NCI-H128 (cell line): ENCODE results near the gene ARNT2.
"Not testable (repeated sequence)": the region's sequence is repeated elsewhere in the genome, so short reads cannot be mapped to it uniquely, and the experiment has no call there.

ENCODE experiments used
- DNase-seq: peaks from one replicate; lab custom pipeline; 2025; ENCODE audit not compliant: unreplicated experiment; lab: John Stamatoyannopoulos, UW

Gene ARNT2

DNA sequence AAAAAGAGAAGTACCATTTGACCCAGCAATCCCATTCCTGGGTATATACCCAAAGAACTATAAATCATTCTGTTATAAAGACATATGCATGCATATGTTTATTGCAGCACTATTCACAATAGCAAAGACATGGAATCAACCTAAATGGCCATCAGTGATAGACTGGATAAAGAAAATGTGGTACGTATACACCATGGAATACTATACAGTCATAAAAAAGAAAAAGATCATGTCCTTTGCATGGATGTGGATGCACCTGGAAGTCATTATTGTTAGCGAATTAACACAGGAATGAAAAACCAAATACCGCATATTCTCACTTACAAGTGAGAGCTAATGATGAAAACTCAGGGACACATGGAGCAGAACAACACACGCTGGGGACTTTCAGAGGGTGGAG lies 106.8 kb downstream of the ARNT2 start:
- DNase-seq = not testable (repeated sequence)

DNA sequence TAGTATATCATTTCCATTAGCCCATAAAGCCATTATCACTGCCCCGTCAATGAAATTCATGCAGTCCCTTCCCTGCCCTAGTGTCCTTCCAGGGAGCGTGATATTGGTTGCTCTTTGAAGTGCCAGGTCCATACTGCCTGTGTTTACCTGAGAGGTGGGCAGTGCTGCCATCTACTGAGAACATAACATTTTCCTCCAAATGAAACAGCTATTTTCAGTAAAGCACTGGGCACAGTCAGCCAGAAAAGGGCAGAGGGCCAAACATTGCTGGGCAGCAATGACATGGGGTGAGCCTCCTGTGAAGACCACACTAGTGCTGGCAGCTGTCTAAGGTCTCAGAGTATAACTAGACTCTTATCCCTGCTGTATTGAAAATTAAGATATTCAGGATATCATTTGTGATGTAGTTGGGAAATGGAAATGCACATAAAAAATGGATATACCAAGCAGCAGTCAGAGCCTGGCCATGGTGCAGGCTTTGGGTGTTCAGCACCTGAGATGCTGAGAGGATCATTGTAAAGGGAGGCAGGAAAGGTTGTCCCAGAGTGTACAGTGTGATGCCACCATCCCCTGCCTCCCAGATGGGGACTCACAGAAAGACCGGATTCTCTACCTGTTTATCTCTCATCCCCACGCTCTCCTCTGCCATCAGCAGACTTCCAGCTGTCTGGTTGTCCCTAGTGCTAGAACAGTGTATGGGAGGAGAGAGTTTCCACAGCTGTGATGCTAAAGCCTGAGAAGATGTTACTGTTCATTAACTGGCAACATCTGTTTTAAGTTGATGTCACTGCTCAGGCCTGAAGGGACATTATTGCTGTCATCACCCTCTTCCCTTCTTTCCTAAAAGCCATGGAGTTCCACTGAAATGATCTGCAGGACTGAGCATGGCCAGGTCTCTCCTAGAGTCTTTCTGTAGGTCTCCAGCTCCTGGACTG lies 108.8 kb downstream of the ARNT2 start:
- DNase-seq = no peak

GRCh38 chr15:80514071-80514780 lies 110.0 kb downstream of the ARNT2 start:
- DNase-seq = no peak

- DNase-seq = no peak
These were observed 113.1 kb downstream of the ARNT2 start for GRCh38 chr15:80517290-80517689.

GRCh38 chr15:80518522-80518921 lies 114.3 kb downstream of the ARNT2 start:
- no peak for DNase-seq

DNA sequence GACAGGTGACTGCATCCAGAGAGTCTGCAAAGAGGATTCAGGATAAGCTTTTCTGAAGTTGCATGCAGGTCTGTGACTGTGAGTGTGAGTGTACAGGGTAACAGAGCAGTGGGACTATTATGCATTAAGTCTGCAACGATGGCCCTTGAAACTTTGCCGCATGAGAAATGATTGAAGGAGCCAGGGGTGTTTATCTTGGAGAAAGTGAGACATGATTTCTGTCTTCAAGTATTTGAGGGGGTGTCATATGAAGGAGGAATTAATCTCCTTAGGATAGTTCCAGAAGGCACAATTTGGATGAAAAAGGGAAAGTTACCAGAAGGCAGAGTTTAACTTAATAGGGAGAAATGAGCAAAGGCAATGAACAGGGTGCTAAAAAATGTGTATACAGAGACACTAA lies 119.6 kb downstream of the ARNT2 start:
- no peak for DNase-seq

DNA sequence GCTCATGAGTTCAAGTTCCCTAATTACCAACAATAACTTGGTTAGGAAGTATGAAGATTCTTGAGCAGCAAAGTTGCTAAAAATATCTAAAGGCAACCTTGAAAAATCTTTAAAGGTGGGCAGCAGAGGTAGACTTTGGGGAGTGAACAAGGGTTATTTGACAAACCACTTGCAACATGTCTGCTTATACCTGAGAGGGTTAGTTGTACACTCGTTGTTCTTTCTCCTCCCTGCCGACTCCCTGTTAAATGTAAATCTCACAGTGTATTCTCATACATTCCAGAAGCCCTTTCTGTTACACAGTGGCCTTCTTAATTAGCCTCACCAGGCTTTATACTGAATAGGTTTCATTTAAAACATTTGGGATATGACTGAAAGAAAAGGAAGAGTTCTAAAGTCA lies 121.7 kb downstream of the ARNT2 start:
- no peak for DNase-seq

DNA sequence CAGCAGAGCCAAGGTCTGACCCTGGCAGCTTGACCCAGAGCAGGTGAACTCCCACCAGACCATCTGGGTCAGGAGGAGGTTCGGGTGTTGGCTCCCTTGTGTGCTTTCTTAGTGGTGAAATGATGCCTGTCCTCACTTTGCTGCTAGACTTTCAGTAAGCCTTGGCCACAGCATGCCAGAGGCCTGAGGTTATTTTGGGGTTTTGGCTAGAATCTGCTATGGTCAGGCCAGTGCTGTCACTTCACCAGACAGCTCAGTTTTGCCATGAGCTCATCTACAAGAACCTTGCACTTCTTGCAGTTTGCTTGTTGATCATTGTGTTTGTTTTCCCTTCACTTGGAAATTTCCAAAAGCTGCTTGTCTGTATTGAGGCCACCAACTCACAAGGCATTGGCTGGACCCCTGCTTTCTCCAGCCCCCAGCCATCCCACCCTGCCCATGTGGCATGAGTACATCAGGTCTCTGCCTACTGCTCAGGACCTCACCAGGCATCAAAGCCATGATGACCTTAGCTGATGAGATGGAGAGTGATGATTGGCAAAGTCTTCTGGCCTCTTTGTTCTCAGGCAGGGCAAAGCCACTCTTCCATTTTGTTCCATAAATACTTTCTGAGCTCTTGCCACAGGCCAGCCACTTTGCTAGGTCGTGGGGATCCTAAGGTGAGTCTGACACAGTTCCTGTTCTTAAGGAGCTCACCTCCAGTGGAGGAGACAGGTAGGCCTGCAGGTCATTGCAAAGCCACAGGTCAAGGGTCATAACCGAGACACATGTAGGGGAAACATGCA lies 122.6 kb downstream of the ARNT2 start:
- DNase-seq = no peak

DNA sequence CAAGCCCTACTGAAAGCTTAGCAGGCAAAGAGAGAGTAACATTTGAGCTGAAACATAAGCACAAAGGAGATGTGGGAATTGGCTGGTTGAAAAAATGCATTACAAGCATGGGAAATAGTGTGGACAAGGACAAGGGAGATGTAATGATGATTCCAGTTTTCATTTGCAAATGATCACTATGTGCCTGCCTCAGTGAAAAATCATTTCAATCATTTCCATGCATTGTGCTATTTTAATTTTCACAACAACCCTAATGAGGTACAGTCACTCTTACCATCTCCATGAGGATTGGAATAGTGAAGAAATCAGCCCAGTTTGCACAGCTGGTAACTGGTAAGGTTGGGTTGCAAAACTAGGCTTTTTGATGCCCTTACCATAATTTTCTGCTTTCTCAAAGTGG lies 123.2 kb downstream of the ARNT2 start:
- no peak for DNase-seq

DNA sequence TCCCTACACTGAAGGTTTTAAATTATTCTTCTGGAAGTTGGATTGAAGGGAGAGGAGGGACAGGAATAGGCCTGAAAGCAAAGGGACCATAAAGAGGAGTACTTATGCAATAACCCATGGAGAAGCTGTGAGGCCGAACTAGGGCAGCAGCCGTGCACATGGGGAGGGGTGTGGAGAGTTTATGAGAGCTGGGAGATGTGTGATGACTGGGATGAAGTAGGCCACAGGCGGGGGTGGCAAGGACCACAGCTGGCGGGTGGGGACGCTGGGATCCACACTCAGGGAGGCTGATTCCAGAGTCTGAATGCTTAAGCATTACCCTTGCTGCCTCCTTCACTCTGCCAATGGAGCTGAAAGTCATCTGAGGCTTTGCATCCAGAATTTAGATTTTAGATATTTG lies 123.8 kb downstream of the ARNT2 start:
- no peak for DNase-seq

DNA sequence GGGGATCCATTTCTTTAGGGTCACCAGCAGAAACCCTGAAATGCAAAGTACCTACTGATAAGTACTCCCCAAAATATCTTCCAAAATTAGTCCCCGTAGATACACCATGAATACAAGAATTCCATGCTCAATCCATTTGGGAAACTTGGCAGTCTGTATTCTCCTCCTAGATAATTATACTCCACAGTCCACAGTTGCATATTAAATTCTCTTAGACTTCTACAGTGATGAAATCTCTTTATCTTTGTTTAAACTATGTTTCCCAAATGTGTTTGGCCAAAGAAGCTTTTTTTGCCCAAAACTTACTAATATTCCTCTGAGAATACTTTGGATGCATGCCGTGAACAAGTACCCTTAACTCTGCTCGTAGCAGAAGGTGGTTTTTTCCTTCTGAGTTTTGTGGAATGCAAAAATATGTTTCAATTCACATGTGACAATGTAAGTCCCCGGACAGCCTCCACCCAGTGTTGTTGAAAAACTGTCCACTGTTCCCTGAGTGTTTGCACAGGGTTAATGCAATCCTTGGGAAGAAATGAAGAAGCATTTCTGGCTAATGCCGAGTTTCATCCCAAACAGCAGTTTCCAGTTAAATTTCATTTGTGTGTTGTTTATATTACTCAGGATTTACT lies 126.7 kb downstream of the ARNT2 start:
- DNase-seq = no peak

GRCh38 chr15:80531388-80531787 lies 127.2 kb downstream of the ARNT2 start:
- no peak for DNase-seq

DNA sequence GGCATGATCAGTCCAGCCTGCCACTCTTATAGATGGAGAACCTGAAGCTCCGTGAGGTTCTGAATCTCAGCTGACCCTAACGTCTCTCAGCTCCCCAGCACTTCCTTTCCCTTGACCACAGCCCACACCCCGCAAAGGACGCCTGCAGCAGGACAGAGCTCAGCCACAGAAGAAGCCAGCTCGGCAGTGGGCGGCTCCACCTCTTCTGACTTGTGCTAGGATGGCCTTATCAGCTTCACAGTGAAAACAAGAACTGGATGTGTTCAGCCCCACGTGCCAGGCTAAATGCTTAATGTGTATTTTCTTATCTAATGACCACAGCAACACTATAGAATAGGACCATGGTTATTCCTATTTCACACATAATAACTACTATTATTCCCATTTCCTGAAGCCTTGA lies 127.6 kb downstream of the ARNT2 start:
- DNase-seq = no peak

DNA sequence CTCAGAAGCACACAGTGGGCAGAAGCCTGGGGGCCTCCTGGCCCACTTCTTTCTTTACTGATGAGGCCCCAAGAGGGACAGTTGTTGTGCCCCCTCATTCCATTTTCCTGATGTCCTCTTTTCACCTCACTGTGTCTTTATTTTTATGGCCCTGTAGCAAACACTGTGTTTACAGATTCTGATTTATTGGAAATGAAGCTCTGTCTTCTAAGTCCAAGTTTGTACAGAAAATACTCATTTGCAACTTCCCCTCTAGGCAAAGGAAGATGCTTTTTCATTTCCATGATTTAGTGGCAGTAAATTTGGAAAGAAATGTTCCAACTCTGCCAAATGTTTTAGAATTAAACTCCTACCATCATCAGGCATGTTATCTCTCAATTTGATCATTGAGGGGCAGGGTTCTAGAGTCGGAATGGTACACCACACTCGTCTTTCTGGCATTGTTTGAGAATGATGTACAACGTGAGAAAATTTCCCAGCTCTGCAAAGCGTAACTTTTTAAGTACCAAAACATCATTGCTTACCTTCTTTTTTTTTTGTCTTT lies 129.7 kb downstream of the ARNT2 start:
- no peak for DNase-seq

GRCh38 chr15:80536231-80536630 lies 132.0 kb downstream of the ARNT2 start:
- DNase-seq = no peak

DNA sequence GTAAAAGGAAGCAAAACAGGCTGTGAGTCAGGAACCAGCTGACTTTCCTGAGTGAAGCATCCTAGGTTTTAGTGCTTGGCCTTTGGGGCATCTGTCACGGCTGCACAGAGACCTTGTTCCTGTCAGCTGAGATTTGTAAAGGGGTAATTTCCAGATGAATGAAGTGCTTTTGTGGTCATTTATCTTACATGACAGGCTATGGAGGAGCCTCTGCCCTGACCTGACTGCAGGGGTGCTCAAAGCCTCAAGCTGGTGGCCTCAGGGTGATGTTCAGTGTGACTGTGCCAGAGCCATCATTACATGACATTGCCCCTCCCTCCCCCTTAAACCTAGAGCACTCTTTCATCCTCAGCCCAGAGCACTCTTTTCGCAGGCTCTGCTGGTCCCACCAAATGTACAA lies 132.5 kb downstream of the ARNT2 start:
- DNase-seq = no peak

- no peak for DNase-seq
These were observed 140.9 kb downstream of the ARNT2 start for GRCh38 chr15:80545078-80545477.

DNA sequence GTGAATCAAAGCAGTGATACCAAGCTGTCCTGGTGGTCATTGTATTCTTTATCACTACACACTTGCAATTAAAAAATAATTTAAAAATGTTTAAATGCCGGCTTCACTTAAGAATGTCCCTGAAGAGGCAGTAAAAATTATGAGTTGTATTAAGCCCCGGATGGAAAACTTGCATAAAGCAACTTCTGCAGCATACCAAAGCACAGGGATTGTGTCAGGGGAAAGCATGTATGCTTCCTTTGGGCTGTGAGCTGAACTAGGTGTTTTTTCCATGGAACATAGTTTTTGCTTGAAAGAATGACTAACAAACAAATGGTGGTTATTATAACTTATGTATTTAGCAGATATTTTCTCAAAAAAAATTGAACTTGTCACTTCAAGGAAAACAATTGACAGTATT lies 143.1 kb downstream of the ARNT2 start:
- DNase-seq = no peak

DNA sequence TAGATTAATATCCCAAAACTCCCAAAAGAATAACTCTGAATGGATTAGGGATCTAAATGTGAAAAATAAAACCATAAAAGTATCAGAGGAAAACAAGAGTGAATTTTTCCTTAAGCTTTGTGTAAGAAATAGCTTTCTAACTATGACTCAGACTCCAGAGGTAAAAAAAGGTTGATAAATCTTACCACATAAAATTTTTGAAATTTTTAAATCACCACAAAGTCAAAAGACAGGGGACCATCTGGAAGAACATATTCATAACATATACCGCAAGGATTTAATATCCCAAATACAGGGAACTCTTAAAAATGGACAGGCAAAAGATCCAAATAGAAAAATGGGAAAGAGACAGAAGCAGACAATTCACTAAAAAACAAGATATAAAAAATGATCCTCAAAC lies 145.0 kb downstream of the ARNT2 start:
- no peak for DNase-seq

- DNase-seq = no peak
These were observed 145.5 kb downstream of the ARNT2 start for GRCh38 chr15:80549654-80550053.
